ENCODE results near the gene KRT76.

DNA sequence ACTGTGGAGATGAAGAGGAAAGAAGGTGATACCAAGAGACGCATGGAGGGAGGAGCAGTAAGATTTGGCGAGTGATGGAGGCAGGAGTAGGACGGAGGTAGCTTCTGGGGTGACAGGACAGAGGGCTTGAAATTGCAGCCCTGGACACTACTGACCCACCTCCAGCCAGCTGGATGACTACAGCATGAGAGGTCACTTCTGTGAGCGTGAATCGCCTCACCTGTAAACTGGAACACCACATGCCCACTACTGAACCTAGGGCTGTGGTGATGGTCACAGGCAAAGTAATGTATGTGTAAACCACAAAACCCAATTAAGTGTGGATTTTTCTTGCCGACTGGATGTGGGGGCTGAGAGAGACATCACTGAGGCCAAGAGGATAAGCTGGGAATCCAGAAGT is 43.4 kb upstream of the KRT76 start:
- TF ChIP-seq SP1 (IDR thresholded peaks at IDR 0.05) (no peak), FOXM1 (IDR thresholded peaks at IDR 0.05; ENCODE audit: borderline replicate concordance) (no peak), L3MBTL2 (conservative IDR thresholded peaks at IDR 0.05) (no peak), CTBP1 (IDR thresholded peaks at IDR 0.05; ENCODE audit: borderline replicate concordance) (no peak), ZNF384 (IDR thresholded peaks at IDR 0.05) (no peak), HDGF (IDR thresholded peaks at IDR 0.05; ENCODE audit: borderline replicate concordance) (no peak)

Data from HEK293T (cell line).